Liver (tissue), 9 donors: ENCODE results near the gene PALD1. TPM values are rescaled to one million over a fixed set of nuclear protein-coding genes. Genes with fewer than 3 reads are reported as not detected.

Experiments
- DNase-seq: peaks from one replicate; pipeline ENCODE4 v3.0.0-alpha.2; 2017; ENCODE audit warnings: low spot score
- H3K27ac ChIP-seq, 2 donors: one replicate each; pipeline ENCODE4 v1.7.0; 2013; ENCODE audit warnings: inconsistent platforms in 2 of 2, low read length in 2 of 2, control low read depth in 1 of 2, low read depth in 1 of 2, mild to moderate bottlenecking in 1 of 2
- H3K27me3 ChIP-seq, 4 donors: one replicate each; pipeline versions ENCODE4 v1.6.1 to v1.7.0; 2013; ENCODE audit warnings: low read length in 3 of 4, inconsistent platforms in 1 of 4, mild to moderate bottlenecking in 1 of 4, moderate library complexity in 1 of 4; ENCODE audit not compliant: control insufficient read depth in 4 of 4, insufficient read depth in 4 of 4
- H3K36me3 ChIP-seq, 4 donors: one replicate each; pipeline versions ENCODE4 v1.6.1 to v1.7.0; 2013; ENCODE audit warnings: low read length in 3 of 4, mild to moderate bottlenecking in 3 of 4, low read depth in 1 of 4, moderate library complexity in 1 of 4; ENCODE audit not compliant: control insufficient read depth in 4 of 4, insufficient read depth in 3 of 4
- H3K4me1 ChIP-seq, 4 donors: one replicate each; pipeline versions ENCODE4 v1.6.1 to v1.7.0; 2013; ENCODE audit warnings: low read length in 3 of 4, mild to moderate bottlenecking in 3 of 4, moderate library complexity in 1 of 4; ENCODE audit not compliant: control insufficient read depth in 4 of 4, insufficient read depth in 4 of 4
- H3K4me3 ChIP-seq, 3 donors: one replicate each; pipeline versions ENCODE4 v1.6.1 to v1.7.0; 2013; ENCODE audit warnings: low read length in 3 of 3, control low read depth in 1 of 3, low read depth in 1 of 3, mild to moderate bottlenecking in 1 of 3
- H3K9ac ChIP-seq, 2 donors: one replicate each; pipeline ENCODE4 v1.7.0; 2013; ENCODE audit warnings: low read length in 2 of 2, mild to moderate bottlenecking in 2 of 2, moderate library complexity in 2 of 2, control low read depth in 1 of 2, low read depth in 1 of 2
- H3K9me3 ChIP-seq, 4 donors: one replicate each; pipeline versions ENCODE4 v1.6.1 to v1.7.0; 2013; ENCODE audit warnings: low read length in 3 of 4; ENCODE audit not compliant: control insufficient read depth in 4 of 4
- ATF3 ChIP-seq: IDR thresholded peaks from 2 replicates; pipeline ENCODE4 v1.6.1; 2016; ENCODE audit warnings: antibody characterized with exemption
- EGR1 ChIP-seq, 2 donors: IDR thresholded peaks; 2 replicates each; pipeline ENCODE4 v1.6.1; 2016 to 2018; ENCODE audit warnings: antibody characterized with exemption in 2 of 2, low read depth in 2 of 2
- FOXA2 ChIP-seq: IDR thresholded peaks from 2 replicates; pipeline ENCODE4 v1.6.1; 2016; ENCODE audit warnings: antibody characterized with exemption
- GABPA ChIP-seq, 2 donors: IDR thresholded peaks in 1 of 2; conservative IDR thresholded peaks in 1 of 2; 2 replicates each; pipeline ENCODE4 v1.6.1; 2016; ENCODE audit warnings: antibody characterized with exemption in 2 of 2, mild to moderate bottlenecking in 1 of 2, moderate library complexity in 1 of 2
- HNF4A ChIP-seq, 2 donors: conservative IDR thresholded peaks; 2 replicates each; pipeline ENCODE4 v1.6.1; 2016; ENCODE audit warnings: antibody characterized with exemption in 2 of 2, mild to moderate bottlenecking in 2 of 2
- HNF4G ChIP-seq: IDR thresholded peaks from 2 replicates; pipeline ENCODE4 v1.6.1; 2016; ENCODE audit warnings: antibody characterized with exemption
- JUND ChIP-seq, 2 donors: IDR thresholded peaks; 2 replicates each; pipeline ENCODE4 v1.6.1; 2016; ENCODE audit warnings: antibody characterized with exemption in 2 of 2
- MAX ChIP-seq: IDR thresholded peaks from 2 replicates; pipeline ENCODE4 v1.6.1; 2016; ENCODE audit warnings: antibody characterized with exemption
- NR2F2 ChIP-seq: IDR thresholded peaks from 2 replicates; pipeline ENCODE4 v1.6.1; 2016; ENCODE audit warnings: antibody characterized with exemption
- RAD21 ChIP-seq, 2 donors: IDR thresholded peaks; 2 replicates each; pipeline ENCODE4 v1.6.1; 2016; ENCODE audit warnings: antibody characterized with exemption in 2 of 2, mild to moderate bottlenecking in 2 of 2
- REST ChIP-seq: IDR thresholded peaks from 2 replicates; pipeline ENCODE4 v1.6.1; 2016; ENCODE audit warnings: antibody characterized with exemption, mild to moderate bottlenecking
- RXRA ChIP-seq, 2 donors: IDR thresholded peaks; 2 replicates each; pipeline ENCODE4 v1.6.1; 2017 to 2018; ENCODE audit warnings: antibody characterized with exemption in 2 of 2, mild to moderate bottlenecking in 1 of 2
- TAF1 ChIP-seq: conservative IDR thresholded peaks from 2 replicates; pipeline ENCODE4 v1.6.1; 2016; ENCODE audit warnings: antibody characterized with exemption, mild to moderate bottlenecking
- YY1 ChIP-seq: IDR thresholded peaks from 2 replicates; pipeline ENCODE4 v1.6.1; 2016; ENCODE audit warnings: antibody characterized with exemption, mild to moderate bottlenecking
- ZBTB33 ChIP-seq: IDR thresholded peaks from 2 replicates; pipeline ENCODE4 v1.6.1; 2016; ENCODE audit warnings: antibody characterized with exemption
- WGBS: extraction: QIAGEN DNeasy Blood & Tissue Kit; methylation state at CpG from one replicate; pipeline ENCODE4 v1.1.7; 2013; 5-methylcytosine and 5-hydroxymethylcytosine counted together
- polyA plus RNA-seq, 2 donors: library from polyadenylated mRNA; stranded (reverse) in 1 of 2; unstranded in 1 of 2; fragments of 200-250 nt in 1 of 2; fragments of >200 nt in 1 of 2; fragmentation: Nextera tagmentation in 1 of 2; extraction: Ambion mirVana in 1 of 2; gene quantifications; one replicate each; pipeline versions ENCODE4 v1.2.1 to v1.2.3, GENCODE V29; 2013 to 2015
- total RNA-seq, 2 donors: library from RNA; depleted of rRNA; stranded (reverse); fragments of >200 nt; gene quantifications; one replicate each; pipeline ENCODE4 v1.2.3, GENCODE V29; 2014
- donor health status: healthy.
- donor health status: healthy.
- donor health status: healthy.
- donor health status: healthy.
- donor health status: healthy.

Gene PALD1
- total and polyA plus RNA-seq, 4 donors = 0.72 to 4.2 (median 1.4) TPM

GRCh38 chr10:70564113-70564725, 85.7 kb downstream of the PALD1 start:
- no peaks in the 10 kb centered on the region for H3K4me1 ChIP-seq
- no peaks in the 10 kb centered on the region for H3K36me3 ChIP-seq
- 96% methylated on average over 21 of the region's 21 CpGs for WGBS
- H3K9me3 ChIP-seq = no peaks in the 10 kb centered on the region
- TF ChIP-seq HNF4A (conservative IDR thresholded peaks at IDR 0.05) = no peak
- no peak for TF ChIP-seq TAF1
- no peak for TF ChIP-seq GABPA (IDR thresholded peaks at IDR 0.05 in 1 of 2, conservative IDR thresholded peaks at IDR 0.05 in 1 of 2)
- TF ChIP-seq YY1 = no peak
- TF ChIP-seq JUND (IDR thresholded peaks at IDR 0.05) = no peak
- no peak for TF ChIP-seq NR2F2
- no peak for TF ChIP-seq HNF4G
- TF ChIP-seq RAD21 (IDR thresholded peaks at IDR 0.05) = no peak
- no peak for TF ChIP-seq ZBTB33
- no peak for TF ChIP-seq FOXA2
- TF ChIP-seq MAX = no peak
- no peak overlapping the region for H3K4me3 ChIP-seq
- DNase-seq = no peak
- no peaks in the 10 kb centered on the region for H3K27me3 ChIP-seq
- H3K9ac ChIP-seq = no peak overlapping the region
- no peak overlapping the region for H3K27ac ChIP-seq

GRCh38 chr10:70564901-70565351, 86.4 kb downstream of the PALD1 start:
- DNase-seq = no peak
- no peak overlapping the region for H3K9ac ChIP-seq
- no peaks in the 10 kb centered on the region for H3K4me1 ChIP-seq
- no peak overlapping the region for H3K4me3 ChIP-seq
- no peaks in the 10 kb centered on the region for H3K36me3 ChIP-seq
- no peaks in the 10 kb centered on the region for H3K27me3 ChIP-seq
- no peaks in the 10 kb centered on the region for H3K9me3 ChIP-seq
- WGBS = 90% methylated on average over 6 of the region's 6 CpGs
- H3K27ac ChIP-seq = no peak overlapping the region
- TF ChIP-seq GABPA (IDR thresholded peaks at IDR 0.05 in 1 of 2, conservative IDR thresholded peaks at IDR 0.05 in 1 of 2) (no peak), ZBTB33 (no peak), HNF4A (conservative IDR thresholded peaks at IDR 0.05) (no peak)

DNA sequence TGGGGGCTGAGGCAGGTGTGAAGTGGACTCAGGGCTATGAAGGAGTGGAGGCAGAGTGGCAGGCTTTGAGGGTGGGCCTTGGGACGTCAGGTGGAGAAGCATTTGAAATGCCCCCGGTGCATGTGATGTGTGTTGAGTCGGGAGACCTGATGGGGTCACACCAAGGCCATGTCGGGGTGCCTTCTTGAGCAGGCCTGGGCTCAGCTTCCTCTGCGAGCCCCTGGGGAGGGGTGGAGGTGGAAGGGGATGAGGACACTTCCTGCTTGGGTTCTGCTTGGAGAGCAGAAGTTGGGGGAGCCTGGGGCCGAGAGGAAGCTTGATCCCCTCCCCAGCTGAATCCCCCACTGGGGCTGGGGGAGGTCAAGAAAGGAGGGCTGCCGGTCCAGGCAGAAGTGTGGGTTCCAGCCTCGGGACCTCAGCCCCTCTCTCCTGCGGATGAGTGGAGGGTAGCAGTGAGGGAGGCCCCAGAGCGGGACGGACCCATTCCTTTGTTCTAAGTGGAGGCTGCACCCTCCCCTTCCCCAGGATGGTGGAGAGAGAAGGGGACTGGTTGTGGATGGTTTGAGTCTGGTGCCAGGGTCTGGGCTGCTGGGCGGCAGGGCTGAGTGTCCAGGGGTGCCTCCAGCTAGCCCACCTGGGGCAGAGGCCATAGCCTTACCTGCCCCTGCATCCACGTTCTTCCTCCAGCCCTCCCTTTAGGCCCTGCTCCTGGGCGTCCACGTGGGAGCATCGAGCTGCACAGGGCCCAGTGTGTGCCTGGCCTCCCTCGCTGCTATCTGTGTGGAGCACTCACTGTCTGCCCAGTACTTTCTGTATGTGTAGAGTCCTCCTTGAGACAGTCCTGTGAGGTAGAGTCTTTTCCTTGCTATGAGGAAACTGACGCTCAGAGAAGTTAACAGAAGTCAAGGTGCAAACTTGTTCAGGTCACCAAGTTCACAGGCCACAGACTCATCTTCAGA, 87.3 kb downstream of the PALD1 start:
- no peak overlapping the region for H3K4me3 ChIP-seq
- no peak overlapping the region for H3K27ac ChIP-seq
- 86% methylated on average over 18 of the region's 18 CpGs for WGBS
- DNase-seq = no peak
- no peak overlapping the region for H3K9ac ChIP-seq
- H3K9me3 ChIP-seq = no peaks in the 10 kb centered on the region
- TF ChIP-seq REST (no peak), HNF4A (conservative IDR thresholded peaks at IDR 0.05) (no peak), RAD21 (IDR thresholded peaks at IDR 0.05) (no peak), YY1 (no peak), ATF3 (no peak), RXRA (IDR thresholded peaks at IDR 0.05) (no peak), EGR1 (IDR thresholded peaks at IDR 0.05; ENCODE audit: low read depth in 2 of 2) (no peak), NR2F2 (no peak)
- no peaks in the 10 kb centered on the region for H3K27me3 ChIP-seq
- H3K36me3 ChIP-seq = no peaks in the 10 kb centered on the region
- no peaks in the 10 kb centered on the region for H3K4me1 ChIP-seq
